A673 (cell line): Measurements from ENCODE around the gene DRC7. TPM values are rescaled to one million over a fixed set of nuclear protein-coding genes. Genes with fewer than 3 reads are reported as not detected.

Experiments used
- BruUV-seq: library from RNA; stranded (reverse); fragments of 400-500 nt; replicated peaks from 2 replicates; lab custom pipeline; 2021; lab: Mats Ljungman, UMichigan
- CTCF ChIA-PET: fragments of 300-600 bp; sonication (Branson Sonifier 250); formaldehyde crosslinking; loops from one replicate; lab custom pipeline; 2022; ENCODE audit warnings: antibody characterized with exemption; lab: Charles Lee
- POLR2A ChIA-PET: fragments of 300-600 bp; sonication (Branson Sonifier 250); formaldehyde crosslinking; loops from one replicate; lab custom pipeline; 2022; ENCODE audit warnings: antibody characterized with exemption; ENCODE audit not compliant: low non-redundant PET; lab: Charles Lee
- DNase-seq: peaks from one replicate; pipeline ENCODE4 v3.0.0-alpha.2; 2015; ENCODE audit warnings: low spot score
- H3K27ac ChIP-seq: fragments of 200-600 bp; sonication (generic); 2 replicates; pipeline ENCODE4 v1.5.1; 2016; ENCODE audit warnings: mixed run types, low read depth, mild to moderate bottlenecking, mixed read lengths, antibody characterized with exemption, low read length; ENCODE audit not compliant: poor library complexity, severe bottlenecking
- H3K27me3 ChIP-seq: fragments of 200-600 bp; sonication (generic); replicated peaks from 2 replicates; pipeline ENCODE4 v1.6.1; 2017; ENCODE audit warnings: mixed run types, low read depth, mild to moderate bottlenecking, mixed read lengths, antibody characterized with exemption, low read length; ENCODE audit not compliant: insufficient read depth, poor library complexity
- H3K36me3 ChIP-seq: fragments of 200-600 bp; sonication (generic); 2 replicates; pipeline ENCODE4 v1.6.1; 2016; ENCODE audit warnings: mixed run types, mild to moderate bottlenecking, mixed read lengths, antibody characterized with exemption, low read length; ENCODE audit not compliant: insufficient read depth, poor library complexity, severe bottlenecking
- H3K4me1 ChIP-seq: fragments of 200-600 bp; sonication (generic); 2 replicates; pipeline ENCODE4 v1.6.1; 2017; ENCODE audit warnings: mixed run types, mild to moderate bottlenecking, mixed read lengths, antibody characterized with exemption, low read length; ENCODE audit not compliant: insufficient read depth, poor library complexity, severe bottlenecking
- H3K4me3 ChIP-seq: fragments of 200-600 bp; sonication (generic); 2 replicates; pipeline ENCODE4 v1.5.1; 2016; ENCODE audit warnings: low read depth, mixed run types, mild to moderate bottlenecking, mixed read lengths, low read length; ENCODE audit not compliant: poor library complexity, severe bottlenecking
- H3K9me3 ChIP-seq: fragments of 200-600 bp; sonication (generic); 2 replicates; pipeline ENCODE4 v1.6.1; 2016; ENCODE audit warnings: mixed run types, low read depth, mild to moderate bottlenecking, mixed read lengths, antibody characterized with exemption, low read length; ENCODE audit not compliant: poor library complexity, severe bottlenecking
- EZH2 ChIP-seq: fragments of 200-600 bp; sonication (generic); IDR thresholded peaks from 2 replicates; pipeline ENCODE4 v1.6.1; 2017; ENCODE audit warnings: borderline replicate concordance, low read depth, mild to moderate bottlenecking, mixed read lengths, antibody characterized with exemption, low read length; ENCODE audit not compliant: poor library complexity, severe bottlenecking
- intact Hi-C: fragments of 100-400 bp; cut with micrococcal nuclease; formaldehyde crosslinking; loops from one replicate; pipeline ENCODE4 v1.10.0; 2022; ENCODE audit not compliant: unreplicated experiment
- total RNA-seq: library from RNA; stranded (reverse); gene quantifications from 2 replicates; pipeline ENCODE4 v1.2.3, GENCODE V29; 2021
- TF ChIP-seq, protein P1 (sequence below): fragments of 300-800, 200-600 bp; sonication (generic); conservative IDR thresholded peaks from 2 replicates; pipeline ENCODE4 v1.5.1; 2017; ENCODE audit warnings: low read depth, mild to moderate bottlenecking, antibody characterized with exemption, low read length, moderate library complexity, mixed read lengths

The DRC7 gene
- total RNA-seq, 1 experiment from 2014 or later = not detected

GRCh38 chr16:57685633-57686032, 9.0 kb upstream of the DRC7 start:
- intact Hi-C loops = no loop called here
- no peak overlapping the region for H3K4me3 ChIP-seq
- H3K27ac ChIP-seq = no peak overlapping the region
- peaks cover 3% of the 10 kb centered on the region for H3K4me1 ChIP-seq
- ChIA-PET POLR2A (no interaction called here), CTCF (no interaction called here)
- TF ChIP-seq, protein P1, sequence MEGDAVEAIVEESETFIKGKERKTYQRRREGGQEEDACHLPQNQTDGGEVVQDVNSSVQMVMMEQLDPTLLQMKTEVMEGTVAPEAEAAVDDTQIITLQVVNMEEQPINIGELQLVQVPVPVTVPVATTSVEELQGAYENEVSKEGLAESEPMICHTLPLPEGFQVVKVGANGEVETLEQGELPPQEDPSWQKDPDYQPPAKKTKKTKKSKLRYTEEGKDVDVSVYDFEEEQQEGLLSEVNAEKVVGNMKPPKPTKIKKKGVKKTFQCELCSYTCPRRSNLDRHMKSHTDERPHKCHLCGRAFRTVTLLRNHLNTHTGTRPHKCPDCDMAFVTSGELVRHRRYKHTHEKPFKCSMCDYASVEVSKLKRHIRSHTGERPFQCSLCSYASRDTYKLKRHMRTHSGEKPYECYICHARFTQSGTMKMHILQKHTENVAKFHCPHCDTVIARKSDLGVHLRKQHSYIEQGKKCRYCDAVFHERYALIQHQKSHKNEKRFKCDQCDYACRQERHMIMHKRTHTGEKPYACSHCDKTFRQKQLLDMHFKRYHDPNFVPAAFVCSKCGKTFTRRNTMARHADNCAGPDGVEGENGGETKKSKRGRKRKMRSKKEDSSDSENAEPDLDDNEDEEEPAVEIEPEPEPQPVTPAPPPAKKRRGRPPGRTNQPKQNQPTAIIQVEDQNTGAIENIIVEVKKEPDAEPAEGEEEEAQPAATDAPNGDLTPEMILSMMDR = no peak
- no peak for TF ChIP-seq EZH2
- no peaks in the 10 kb centered on the region for H3K9me3 ChIP-seq
- H3K27me3 ChIP-seq = no peaks in the 10 kb centered on the region
- H3K36me3 ChIP-seq = no peaks in the 10 kb centered on the region
- no peak for DNase-seq
- BruUV-seq = no TSS peak

GRCh38 chr16:57686577-57686976, 8.0 kb upstream of the DRC7 start:
- Histone ChIP-seq H3K27ac (no peak overlapping the region), H3K9me3 (no peaks in the 10 kb centered on the region), H3K4me1 (no peaks in the 10 kb centered on the region), H3K36me3 (no peaks in the 10 kb centered on the region), H3K27me3 (no peaks in the 10 kb centered on the region), H3K4me3 (no peak overlapping the region)
- no TSS peak for BruUV-seq
- ChIA-PET CTCF (no interaction called here), POLR2A (interaction anchor here (0.6 kb wide), 1 partner anchor 55 kb away, joined by 3 read pairs; no protein-coding TSS in a partner anchor)
- intact Hi-C loops = no loop called here
- TF ChIP-seq, protein P1 = no peak
- TF ChIP-seq EZH2 = no peak
- no peak for DNase-seq

DNA sequence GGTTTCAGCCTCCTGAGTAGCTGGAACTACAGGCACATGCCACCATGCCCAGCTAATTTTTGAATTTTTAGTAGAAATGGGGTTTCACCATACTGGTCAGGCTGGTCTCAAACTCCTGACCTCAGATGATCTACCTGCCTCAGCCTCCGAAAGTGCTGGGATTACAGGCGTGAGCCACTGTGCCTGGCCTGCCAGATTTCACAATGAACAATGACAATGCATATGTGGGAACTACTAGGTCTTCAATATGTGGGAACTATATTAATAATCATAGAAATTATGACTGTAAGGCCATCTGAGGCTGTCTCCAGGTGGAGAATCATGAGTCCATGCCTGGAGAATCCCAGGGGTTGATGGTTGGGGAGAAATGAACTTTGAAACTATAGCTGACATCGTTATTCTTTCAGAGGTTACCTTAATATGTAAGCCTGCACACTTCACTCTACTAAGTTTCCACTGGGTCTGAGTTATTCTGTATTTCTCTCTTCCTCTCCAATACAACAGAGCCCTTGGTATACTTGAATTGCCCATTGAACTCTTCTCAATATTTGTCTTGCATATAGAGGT, 7.2 kb upstream of the DRC7 start:
- no TSS peak for BruUV-seq
- H3K27me3 ChIP-seq = no peaks in the 10 kb centered on the region
- CTCF ChIA-PET = no interaction called here

More for the DNA sequence above, 7.2 kb upstream of the DRC7 start:
- DNase-seq = no peak
- Histone ChIP-seq H3K36me3 (no peaks in the 10 kb centered on the region), H3K9me3 (no peaks in the 10 kb centered on the region), H3K4me1 (no peaks in the 10 kb centered on the region), H3K4me3 (no peak overlapping the region), H3K27ac (no peak overlapping the region)
- TF ChIP-seq EZH2 = no peak
- TF ChIP-seq, protein P1 = no peak
- intact Hi-C loops = no loop called here
- POLR2A ChIA-PET = no interaction called here
